Measurements from ENCODE around the gene GAS2L3.
"Not testable (repeated sequence)": the region's sequence is repeated elsewhere in the genome, so short reads cannot be mapped to it uniquely, and the experiment has no call there.

The GAS2L3 gene

DNA sequence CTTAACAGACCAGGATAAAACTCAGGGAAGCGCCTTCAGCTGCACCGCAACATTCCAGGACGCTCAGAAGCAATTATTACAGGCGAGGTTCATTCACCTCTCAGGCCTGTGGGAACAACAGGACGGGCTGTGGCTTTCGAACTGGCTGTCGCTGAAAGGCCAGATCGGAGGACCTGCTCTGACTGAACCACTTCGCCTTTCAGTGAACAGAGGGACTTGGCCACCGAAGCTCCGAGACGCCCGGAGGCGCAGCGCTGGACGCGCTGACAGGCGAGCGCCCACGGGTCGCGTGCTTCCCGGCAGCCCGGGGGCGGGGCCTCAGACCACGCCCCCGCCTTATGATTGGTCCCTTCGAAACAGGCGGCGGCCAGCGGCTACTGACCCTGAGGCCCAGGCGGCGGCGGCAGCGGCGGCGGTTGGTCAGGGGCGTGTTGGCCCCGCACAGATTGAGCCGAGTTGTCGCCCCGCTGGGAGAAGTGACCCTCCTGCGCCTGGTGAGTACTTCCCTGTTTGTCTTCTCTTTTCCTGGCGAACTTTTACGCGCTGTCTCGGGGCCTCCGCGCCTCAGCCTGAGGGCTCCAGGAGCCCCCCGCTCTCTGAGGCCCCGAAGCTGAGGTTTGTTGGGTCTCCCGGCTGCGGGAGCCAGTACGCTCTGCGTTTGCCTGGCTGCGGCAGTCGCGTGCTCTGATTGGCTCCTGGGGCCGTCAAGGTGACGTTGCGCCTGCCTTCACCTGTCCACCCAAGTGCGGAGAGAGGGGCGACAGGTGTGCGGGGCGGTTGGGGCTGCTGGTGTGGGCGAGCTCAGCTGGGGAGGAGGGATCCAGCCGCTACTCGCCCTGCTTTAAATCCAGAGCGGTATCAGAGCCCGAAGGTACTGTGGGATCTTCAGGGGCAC lies at the start of gene GAS2L3:
Gene GAS2L3, plus strand, starts transcription at position 393 of the 895 bp plus-strand sequence. CDS start 21,221 bp downstream, outside the sequence.
- peak in 3 of 4 experiments; percentile 5 to 15 (median 6) for DNase-seq

- no peak for DNase-seq
Measured at GRCh38 chr12:100528034-100528433, 45.5 kb upstream of the GAS2L3 start.

GRCh38 chr12:100528471-100529127 lies 44.9 kb upstream of the GAS2L3 start:
- DNase-seq: no peak

GRCh38 chr12:100529756-100530350 lies 43.6 kb upstream of the GAS2L3 start:
- DNase-seq: no peak

- no peak for DNase-seq
Measured at GRCh38 chr12:100533376-100533775, 40.1 kb upstream of the GAS2L3 start.

DNA sequence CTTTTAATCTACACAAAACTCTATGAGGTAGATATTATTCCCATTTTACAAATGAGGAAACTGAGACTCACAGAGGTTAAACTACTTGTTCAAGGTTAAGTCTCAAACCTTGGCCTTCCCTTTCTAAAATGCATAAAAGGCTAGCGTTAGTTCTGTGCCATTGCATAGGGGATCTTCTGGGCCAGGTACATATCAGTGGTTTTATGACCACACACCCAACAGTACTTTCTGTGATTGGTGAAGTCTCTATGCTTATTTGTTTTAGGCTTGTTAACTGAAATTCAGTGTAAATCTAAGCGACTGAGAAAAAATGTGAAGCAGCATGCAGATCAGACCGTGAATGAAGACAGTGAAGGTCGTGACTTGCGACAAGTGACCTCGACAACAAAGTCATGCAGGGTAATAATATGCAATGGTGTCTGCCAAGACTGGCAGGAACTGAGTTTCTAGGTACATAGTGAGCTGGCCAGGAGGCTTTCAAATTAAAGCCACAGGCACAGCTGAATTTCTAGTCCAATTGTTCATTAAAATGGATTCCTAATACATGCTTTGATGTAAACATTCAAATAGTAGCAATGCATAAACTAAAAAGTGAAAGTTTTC lies 38.8 kb upstream of the GAS2L3 start:
- no peak for DNase-seq

GRCh38 chr12:100539202-100539601 lies 34.3 kb upstream of the GAS2L3 start:
- no peak for DNase-seq

DNA sequence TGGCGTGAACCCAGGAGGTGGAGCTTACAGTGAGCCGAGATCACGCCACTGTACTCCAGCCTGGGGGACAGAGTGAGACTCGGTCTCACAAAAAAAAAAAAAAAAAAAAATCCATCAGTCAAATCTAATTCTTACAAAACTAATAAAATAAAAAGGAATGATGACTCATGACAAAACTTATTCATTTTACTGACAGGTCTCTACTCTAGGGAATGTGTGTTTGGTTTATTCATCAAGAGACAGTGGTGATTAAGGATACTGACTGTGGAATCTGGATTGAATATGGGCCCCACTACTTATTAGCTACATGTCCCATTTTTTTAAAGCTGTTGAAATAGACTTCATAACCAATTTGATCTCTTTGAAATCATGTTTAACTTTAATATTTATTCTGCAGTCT lies 29.3 kb upstream of the GAS2L3 start:
- DNase-seq: no peak

DNA sequence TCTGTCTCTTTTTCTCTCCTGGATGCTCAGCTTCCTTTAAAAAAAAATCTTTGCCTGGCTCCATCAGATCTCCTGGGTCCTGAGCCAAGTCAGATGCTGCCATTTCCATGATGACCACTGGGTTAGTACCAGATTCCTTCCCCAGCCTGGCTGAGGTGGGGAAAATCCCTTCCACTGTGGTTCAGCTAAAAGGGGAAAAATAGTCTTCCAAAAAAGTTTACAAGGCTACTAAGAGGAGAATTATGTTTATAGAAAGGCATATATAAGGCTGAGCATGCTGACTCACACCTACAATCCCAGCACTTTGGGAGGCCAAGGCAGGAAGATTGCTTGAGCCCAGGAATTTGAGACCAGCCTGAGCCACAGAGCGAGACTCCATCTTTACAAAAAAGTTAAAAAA lies 28.4 kb upstream of the GAS2L3 start:
- DNase-seq: no peak

DNA sequence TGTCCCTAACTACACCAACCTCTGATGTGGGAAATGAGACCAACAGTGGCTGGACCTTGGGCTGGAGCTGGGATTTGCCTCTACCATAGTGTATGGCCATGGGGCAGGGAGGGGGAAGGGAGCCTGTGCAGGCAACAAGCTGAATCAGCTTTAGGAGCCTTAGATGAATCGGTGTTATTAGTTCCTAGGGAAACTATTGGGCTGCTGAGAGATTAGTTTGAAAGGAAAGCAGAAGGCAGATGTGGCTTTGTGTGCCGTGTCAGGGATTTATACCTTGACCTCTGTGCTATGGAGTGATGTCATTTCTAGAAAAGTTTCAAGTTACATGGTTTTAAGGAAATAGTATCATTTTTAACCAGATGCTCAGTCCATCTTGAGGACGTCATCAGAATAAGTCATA lies 19.5 kb upstream of the GAS2L3 start:
- DNase-seq: no peak

GRCh38 chr12:100554608-100555077 lies 18.8 kb upstream of the GAS2L3 start:
- DNase-seq: no peak

GRCh38 chr12:100555722-100556121 lies 17.8 kb upstream of the GAS2L3 start:
- no peak for DNase-seq

GRCh38 chr12:100557357-100557756 lies 16.1 kb upstream of the GAS2L3 start:
- no peak for DNase-seq

DNA sequence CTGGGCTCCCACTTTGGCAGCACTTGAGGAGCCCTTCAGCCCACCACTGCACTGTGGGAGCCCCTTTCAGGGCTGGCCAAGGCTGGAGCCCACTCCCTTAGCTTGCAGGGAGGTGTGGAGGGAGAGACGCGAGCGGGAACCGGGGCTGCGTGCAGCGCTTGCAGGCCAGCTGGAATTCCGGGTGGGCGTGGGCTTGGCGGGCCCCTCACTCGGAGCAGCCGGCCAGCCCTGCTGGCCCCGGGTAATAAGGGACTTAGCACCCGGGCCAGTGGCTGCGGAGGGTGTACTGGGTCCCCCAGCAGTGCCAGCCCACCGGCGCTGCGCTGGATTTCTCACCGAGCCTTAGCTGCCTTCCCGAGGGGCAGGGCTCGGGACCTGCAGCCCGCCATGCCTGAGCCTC lies 14.2 kb upstream of the GAS2L3 start:
- DNase-seq: not testable (repeated sequence)

- no peak for DNase-seq
Measured at GRCh38 chr12:100564090-100564489, 9.4 kb upstream of the GAS2L3 start.

DNA sequence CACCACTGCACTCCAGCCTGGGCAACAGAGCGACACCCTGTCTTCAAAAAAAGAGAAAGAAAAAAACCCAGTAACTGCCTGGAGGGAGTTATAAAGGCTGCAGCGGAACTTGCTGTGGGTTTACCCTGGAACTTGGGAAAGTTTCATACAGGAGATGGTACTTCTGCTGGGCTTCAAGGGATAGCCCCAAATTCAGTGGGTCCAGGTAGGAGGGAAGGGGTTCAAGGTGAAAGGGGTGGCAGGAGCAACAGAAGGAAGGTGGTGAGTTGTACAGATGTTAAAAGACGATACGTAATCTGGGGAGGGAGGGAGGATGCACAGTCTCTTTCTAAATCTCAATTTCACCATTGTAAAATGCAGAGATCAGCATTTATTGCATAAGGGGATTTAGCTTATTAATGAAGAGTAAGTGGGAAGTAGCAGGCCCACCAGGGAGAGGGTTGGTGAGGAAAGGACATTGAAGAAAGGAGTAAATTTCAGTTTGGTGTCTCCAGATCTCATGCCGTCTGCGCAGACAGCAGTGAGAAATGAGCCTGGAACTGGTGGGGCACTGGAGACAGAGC lies 8.5 kb upstream of the GAS2L3 start:
- no peak for DNase-seq

- no peak for DNase-seq
Measured at GRCh38 chr12:100565987-100566545, 7.4 kb upstream of the GAS2L3 start.

DNA sequence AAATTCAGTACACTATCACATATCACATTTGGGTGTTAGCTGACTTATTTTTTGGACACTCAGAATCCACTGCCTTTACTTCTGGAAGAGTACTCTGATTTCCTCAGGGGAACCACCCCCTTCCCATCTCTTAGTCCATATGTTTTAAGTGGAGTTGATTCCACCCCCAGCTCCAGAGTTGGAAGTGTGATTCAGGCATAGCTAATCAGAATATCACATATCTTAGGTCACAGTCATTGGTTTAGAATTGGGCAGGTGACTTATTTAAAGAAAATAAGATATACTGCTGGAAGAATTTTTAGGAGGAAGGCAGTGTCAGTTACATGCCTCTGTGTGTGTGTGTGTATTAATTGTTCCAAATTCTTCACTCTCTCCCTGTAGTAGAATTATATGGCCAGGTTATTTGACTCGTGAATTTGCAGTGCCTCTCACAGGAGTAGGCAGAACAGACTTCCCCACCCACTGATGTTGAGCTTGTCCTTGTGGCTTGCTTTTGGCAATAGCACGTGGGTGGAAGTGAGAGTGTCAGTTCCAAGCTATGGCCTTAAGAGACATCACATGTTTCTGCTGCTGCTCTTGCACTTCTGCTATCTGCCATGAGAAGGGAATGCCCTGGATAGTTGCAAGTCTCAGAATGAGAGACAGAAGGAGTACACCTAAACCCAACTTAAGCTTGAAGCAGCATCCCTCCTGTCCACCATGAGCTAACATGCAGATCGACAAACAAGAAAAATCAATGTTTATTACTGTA lies 6.4 kb upstream of the GAS2L3 start:
- no peak for DNase-seq

DNA sequence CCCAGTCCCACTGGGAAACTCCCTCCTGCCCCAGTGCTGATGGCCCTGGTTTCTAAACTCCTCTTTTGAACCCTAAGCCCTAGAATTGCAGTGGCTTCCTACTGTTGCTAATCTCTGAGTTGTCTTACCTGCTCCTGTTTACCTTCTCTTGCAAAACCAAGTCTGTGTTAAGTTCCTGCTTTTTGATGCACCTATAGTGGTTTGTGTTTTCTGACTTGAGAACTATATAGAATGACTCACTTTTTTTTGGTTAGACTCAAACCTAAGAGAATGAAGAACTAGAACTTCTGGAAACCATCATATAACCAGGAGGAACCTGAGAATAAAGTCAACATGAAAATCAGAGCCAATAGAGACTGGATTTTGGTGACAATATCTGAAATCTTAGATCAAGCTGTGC lies 5.5 kb upstream of the GAS2L3 start:
- no peak for DNase-seq

- no peak for DNase-seq
Measured at GRCh38 chr12:100572184-100572583, 1.3 kb upstream of the GAS2L3 start.

DNA sequence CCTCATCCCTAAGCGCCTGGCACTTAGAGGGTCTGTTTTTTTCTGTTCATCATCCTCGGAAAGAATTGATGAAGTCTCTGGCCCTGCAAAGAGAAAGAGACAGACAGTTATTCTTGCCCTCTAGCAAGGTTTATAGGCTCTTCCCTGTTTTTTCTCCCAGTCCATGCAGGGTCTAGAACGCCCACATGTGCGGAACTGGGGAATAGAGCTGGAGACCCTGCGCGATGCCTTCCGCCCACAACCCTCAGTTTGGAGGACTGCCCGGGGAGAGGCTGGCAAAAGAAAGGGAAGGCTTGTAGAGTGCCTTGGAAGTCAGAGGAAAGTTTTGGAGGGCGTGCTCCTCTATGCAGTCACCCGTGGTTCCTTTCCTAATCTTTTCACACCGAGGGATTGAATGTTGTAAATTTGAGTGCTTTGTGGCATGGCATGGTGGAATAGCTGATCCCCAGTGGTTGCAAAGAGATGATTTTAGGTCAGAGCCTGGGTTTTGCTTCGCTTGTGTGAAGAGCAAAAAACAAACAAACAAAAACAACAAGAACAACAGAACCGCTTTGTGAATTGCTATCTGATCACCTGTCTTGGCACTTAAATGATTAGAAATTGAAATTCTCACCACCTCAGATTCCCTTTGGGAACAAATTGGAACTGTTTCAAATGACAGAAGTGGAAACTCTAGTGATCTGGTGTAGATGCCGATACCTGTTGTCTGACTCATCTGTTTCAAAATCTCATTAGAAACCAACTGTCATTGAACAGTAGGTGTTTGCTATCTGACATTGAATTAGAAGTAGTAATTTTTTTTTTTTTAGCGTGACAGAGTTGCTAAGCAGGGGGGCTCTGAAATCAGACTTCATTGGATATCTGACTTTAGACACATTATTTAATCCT lies 947 bp downstream of the GAS2L3 start:
- DNase-seq: no peak
